Measurements from ENCODE around the gene TSPY1.
"Not testable (repeated sequence)": the region's sequence is repeated elsewhere in the genome, so short reads cannot be mapped to it uniquely, and the experiment has no call there.

Gene TSPY1

GRCh38 chrY:9466655-9467054 lies at the start of gene TSPY1:
Gene TSPY1, plus strand, starts transcription at chrY:9466955. Its CDS starts 46 bp downstream, at chrY:9467001.
- not testable (repeated sequence) for DNase-seq (ENCODE audit: low read depth)

- not testable (repeated sequence) for DNase-seq (ENCODE audit: low read depth)
These were observed 20.2 kb downstream of the TSPY1 start, which contains the start of gene TSPY9 for GRCh38 chrY:9486967-9487366. Gene TSPY9, plus strand, starts transcription at chrY:9487267. Its CDS starts 46 bp downstream, at chrY:9487313.

- DNase-seq (ENCODE audit: low read depth) = not testable (repeated sequence)
These were observed 37.6 kb downstream of the TSPY1 start for GRCh38 chrY:9504396-9504795.

- DNase-seq (ENCODE audit: low read depth) = not testable (repeated sequence)
These were observed 49.5 kb downstream of the TSPY1 start for GRCh38 chrY:9516287-9516686.
